Lower leg skin (tissue), 4 donors: Measurements from ENCODE around the gene ANAPC16. TPM values are rescaled to one million over a fixed set of nuclear protein-coding genes. Genes with fewer than 3 reads are reported as not detected.
"Not testable (repeated sequence)": the region's sequence is repeated elsewhere in the genome, so short reads cannot be mapped to it uniquely, and the experiment has no call there.

Source experiments
- DNase-seq, 2 donors: peaks; one replicate each; pipeline ENCODE4 v3.0.0-alpha.2; 2019; ENCODE audit warnings: low spot score in 2 of 2
- H3K4me3 ChIP-seq: fragments of 200-600 bp; sonication (generic); 2 replicates; pipeline ENCODE4 v1.5.1; 2017; ENCODE audit warnings: mild to moderate bottlenecking, low read depth; ENCODE audit not compliant: poor library complexity, severe bottlenecking
- CTCF ChIP-seq, 3 donors: fragments of 450-650 bp; IDR thresholded peaks; one replicate each; pipeline ENCODE4 v1.5.1; 2016; ENCODE audit warnings: antibody characterized with exemption in 3 of 3, mild to moderate bottlenecking in 3 of 3, moderate library complexity in 2 of 3
- POLR2A ChIP-seq, 2 donors: fragments of 450-650 bp; IDR thresholded peaks; one replicate each; pipeline ENCODE4 v1.6.1; 2016 to 2017; ENCODE audit warnings: antibody characterized with exemption in 2 of 2, mild to moderate bottlenecking in 1 of 2, moderate library complexity in 1 of 2
- WGBS, 2 donors: methylation state at CpG; one replicate each; pipeline ENCODE4 v1.1.5; 2018; 5-methylcytosine and 5-hydroxymethylcytosine counted together
- intact Hi-C: fragments of 100-400 bp; cut with DNase I; formaldehyde crosslinking; loops from one replicate; pipeline ENCODE4 v1.15.0; 2023; ENCODE audit warnings: low total_unique reads
- total RNA-seq, 4 donors: library from RNA; depleted of rRNA; stranded (reverse); fragments of >200 nt; gene quantifications; one replicate each; pipeline ENCODE4 v1.1.0, GENCODE V29; 2016

ANAPC16 gene
- total RNA-seq, 4 donors from 2014 or later = 47.8 to 116 (median 100) TPM

- peak; percentile 93 to 96 for DNase-seq
- H3K4me3 ChIP-seq = no peak overlapping the region
- WGBS, 2 donors = 4 to 9% methylated on average over 10 of the region's 10 CpGs
- intact Hi-C loops = no loop called here
- no peak for TF ChIP-seq CTCF (IDR thresholded peaks at IDR 0.05)
- no peak for TF ChIP-seq POLR2A (IDR thresholded peaks at IDR 0.05)
Observed at GRCh38 chr10:72248468-72249151, 32.8 kb downstream of the ANAPC16 start.

GRCh38 chr10:72249176-72249862 lies 33.5 kb downstream of the ANAPC16 start:
- 88 to 89% methylated on average over 17 of the region's 17 CpGs for WGBS, 2 donors
- intact Hi-C loops, H3K4me3 ChIP-seq: not testable (repeated sequence)

GRCh38 chr10:72250666-72251065 lies 34.9 kb downstream of the ANAPC16 start:
- no peak for TF ChIP-seq POLR2A (IDR thresholded peaks at IDR 0.05)
- TF ChIP-seq CTCF (IDR thresholded peaks at IDR 0.05) = no peak
- peak in 1 of 2 donors; percentile 75 for DNase-seq
- 36 to 46% methylated on average over 1 of the region's 1 CpG for WGBS, 2 donors
- H3K4me3 ChIP-seq = no peak overlapping the region
- intact Hi-C loops = no loop called here

More at GRCh38 chr10:72249176-72249862, 33.5 kb downstream of the ANAPC16 start:
- DNase-seq = not testable (repeated sequence)

GRCh38 chr10:72251635-72252034 lies 35.8 kb downstream of the ANAPC16 start:
- intact Hi-C loops = no loop called here
- TF ChIP-seq POLR2A (IDR thresholded peaks at IDR 0.05) = no peak
- TF ChIP-seq CTCF (IDR thresholded peaks at IDR 0.05) = no peak
- 93% methylated on average over 6 of the region's 6 CpGs for WGBS, 2 donors
- no peak for DNase-seq
- H3K4me3 ChIP-seq = no peak overlapping the region

GRCh38 chr10:72252972-72253371 lies 37.2 kb downstream of the ANAPC16 start:
- no peak overlapping the region for H3K4me3 ChIP-seq
- no peak for DNase-seq
- TF ChIP-seq CTCF (IDR thresholded peaks at IDR 0.05) (no peak), POLR2A (IDR thresholded peaks at IDR 0.05) (no peak)
- intact Hi-C loops = no loop called here
- WGBS, 2 donors = 60 to 70% methylated on average over 3 of the region's 3 CpGs

GRCh38 chr10:72253578-72253977 lies 37.8 kb downstream of the ANAPC16 start:
- TF ChIP-seq POLR2A (IDR thresholded peaks at IDR 0.05) (no peak), CTCF (IDR thresholded peaks at IDR 0.05) (no peak)
- no peak overlapping the region for H3K4me3 ChIP-seq
- no peak for DNase-seq
- intact Hi-C loops = no loop called here
- WGBS, 2 donors = 77 to 82% methylated on average over 7 of the region's 7 CpGs
